NT2/D1 (cell line): Measurements from ENCODE around the gene LRCH3.

Experiments
- SUZ12 ChIP-seq: IDR thresholded peaks from 2 replicates; pipeline ENCODE4 v1.6.1; 2011; ENCODE audit not compliant: insufficient read length, insufficient read depth; ENCODE audit errors: extremely low read depth
- YY1 ChIP-seq: IDR thresholded peaks from 2 replicates; pipeline ENCODE4 v1.6.1; 2011; ENCODE audit not compliant: insufficient read length, insufficient read depth
- ZNF274 ChIP-seq: IDR thresholded peaks from 2 replicates; pipeline ENCODE4 v1.6.1; 2011; ENCODE audit warnings: mild to moderate bottlenecking, low read depth, low read length

GRCh38 chr3:197847866-197848401 lies 56.9 kb downstream of the LRCH3 start:
- TF ChIP-seq SUZ12: no peak
- no peak for TF ChIP-seq YY1
- TF ChIP-seq ZNF274: no peak
